Middle frontal gyrus (tissue), 1 donor: ENCODE data around the gene TMEM63C.
"Not testable (repeated sequence)": the region's sequence is repeated elsewhere in the genome, so short reads cannot be mapped to it uniquely, and the experiment has no call there.

Experiments
- DNase-seq: peaks from one replicate; pipeline ENCODE4 v3.0.0-alpha.2; 2015; ENCODE audit warnings: low spot score; ENCODE audit errors: extremely low spot score

The TMEM63C gene

DNA sequence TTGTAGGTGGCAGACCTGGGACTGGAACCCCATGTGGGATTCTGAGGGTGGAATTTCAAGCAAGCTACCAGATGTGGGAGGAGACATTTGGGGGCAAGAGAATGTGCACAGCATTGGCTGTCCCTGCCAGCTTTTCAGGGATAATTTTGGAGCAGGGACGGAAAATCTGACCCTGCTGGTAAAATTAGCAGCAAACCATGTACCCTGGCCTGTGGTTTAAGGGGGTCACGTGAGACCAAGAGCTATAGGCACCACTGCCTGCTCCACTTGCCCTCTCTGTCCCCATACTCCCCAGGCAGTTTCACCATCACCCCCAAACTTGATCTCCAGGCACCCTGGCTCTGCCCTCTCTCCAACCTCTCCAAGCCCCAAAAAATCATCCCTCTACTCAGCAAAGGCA lies 26.5 kb upstream of the TMEM63C start:
- DNase-seq = no peak

DNA sequence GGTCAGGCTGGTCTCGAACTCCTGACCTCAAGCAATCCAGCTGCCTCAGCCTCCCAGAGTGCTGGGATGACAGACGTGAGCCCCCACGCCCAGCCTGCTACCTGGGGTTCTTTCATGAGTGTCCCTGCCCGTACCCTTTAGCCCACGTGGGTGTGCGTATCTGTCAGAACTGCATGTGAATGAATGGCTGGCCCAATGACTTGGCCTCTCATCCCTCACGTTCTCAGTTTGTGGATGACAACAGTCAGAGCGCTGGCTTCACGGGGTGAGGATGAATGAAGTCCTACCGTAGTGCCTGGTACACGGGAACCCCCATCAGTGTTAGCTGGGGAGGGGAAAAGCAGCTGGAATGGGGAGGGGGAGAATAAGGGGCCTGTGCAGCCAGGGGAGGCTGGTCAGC lies 23.9 kb upstream of the TMEM63C start:
- no peak for DNase-seq

DNA sequence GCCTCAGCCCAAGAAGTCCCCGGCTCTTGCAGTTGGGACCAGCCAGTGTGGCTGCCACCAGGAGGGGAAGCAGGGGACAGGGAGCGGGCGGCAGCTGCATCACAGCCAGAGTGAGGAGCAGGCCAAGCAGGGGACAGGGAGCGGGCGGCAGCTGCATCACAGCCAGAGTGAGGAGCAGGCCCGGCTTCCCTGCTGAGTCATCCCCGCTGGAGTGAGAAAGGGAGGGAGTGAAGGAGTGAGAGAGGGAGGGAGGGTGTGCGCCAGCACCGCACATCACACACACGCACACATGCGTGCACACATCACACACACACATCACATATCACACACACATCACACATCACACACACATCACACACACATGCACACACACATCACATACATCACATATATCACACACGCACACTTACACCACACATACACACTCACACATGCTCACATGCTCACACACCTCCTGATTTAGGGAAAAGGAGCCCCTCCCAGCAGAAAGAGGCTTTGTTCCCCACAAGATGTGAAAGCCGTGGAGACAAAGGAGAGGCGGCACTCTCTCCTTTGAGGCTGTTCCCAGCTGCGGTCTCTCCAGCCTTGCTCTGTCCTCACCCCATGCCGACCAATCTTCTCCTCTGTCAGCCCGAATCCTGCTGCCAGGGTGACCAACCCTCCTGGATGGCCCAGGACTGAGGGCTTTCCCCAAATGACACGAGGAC lies 23.3 kb upstream of the TMEM63C start:
- peak; percentile 58 for DNase-seq

DNA sequence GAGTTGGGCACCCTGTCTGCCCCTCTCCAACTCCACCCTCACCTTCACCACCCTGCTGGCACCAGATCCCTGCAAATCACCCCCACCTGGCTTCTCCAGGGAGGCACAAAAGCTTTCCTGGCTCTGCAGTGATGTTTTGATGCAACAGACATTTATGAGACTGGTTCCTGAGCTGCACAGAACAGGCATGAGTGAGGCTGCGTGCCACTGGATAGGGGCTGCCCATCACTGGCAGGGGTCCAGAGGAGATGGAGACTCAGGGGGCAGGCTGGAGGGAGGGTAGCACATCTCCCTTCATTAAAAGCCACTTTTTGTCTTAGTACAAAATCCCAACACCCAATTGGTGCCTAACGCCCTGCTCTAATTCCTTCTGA lies 22.7 kb upstream of the TMEM63C start:
- no peak for DNase-seq

DNA sequence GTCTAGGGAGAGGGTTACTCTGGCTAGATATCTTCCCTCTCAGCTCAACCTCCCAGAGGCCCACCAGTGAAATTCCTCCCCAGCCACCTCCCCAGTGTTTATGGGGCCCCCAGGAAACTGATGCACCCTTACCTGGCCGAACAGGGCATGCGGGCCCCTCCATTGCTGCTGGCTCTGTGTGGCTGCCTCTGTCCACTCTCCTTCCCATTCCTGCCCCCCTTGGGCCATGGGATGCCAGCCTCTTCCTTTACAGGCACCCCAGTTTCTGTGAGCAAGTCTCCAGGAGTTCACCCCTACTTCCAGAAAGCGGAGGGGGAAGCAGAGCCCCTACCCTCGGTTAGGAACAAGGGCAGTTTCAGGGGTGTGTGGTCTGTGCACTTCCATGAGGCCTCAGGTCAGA lies 20.6 kb upstream of the TMEM63C start:
- no peak for DNase-seq

DNA sequence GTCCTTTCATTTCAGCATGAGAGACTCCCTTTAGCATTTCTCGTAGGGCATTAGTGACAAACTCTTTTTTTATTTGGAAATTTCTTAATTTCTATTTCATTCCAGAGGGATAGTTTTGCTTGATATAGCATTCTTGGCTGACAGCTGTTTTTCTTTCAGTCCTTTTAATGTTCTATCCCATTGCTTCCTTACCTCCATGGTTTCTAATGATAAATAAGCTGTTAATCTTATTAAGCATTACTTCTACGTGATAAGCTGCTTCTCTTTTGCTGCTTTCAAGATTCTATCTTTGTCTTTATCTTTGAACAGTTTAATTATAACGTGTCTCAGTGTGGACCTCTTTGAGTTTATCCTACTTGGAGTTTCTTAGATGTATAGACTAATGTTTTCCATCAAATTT lies 11.6 kb upstream of the TMEM63C start:
- no peak for DNase-seq

DNA sequence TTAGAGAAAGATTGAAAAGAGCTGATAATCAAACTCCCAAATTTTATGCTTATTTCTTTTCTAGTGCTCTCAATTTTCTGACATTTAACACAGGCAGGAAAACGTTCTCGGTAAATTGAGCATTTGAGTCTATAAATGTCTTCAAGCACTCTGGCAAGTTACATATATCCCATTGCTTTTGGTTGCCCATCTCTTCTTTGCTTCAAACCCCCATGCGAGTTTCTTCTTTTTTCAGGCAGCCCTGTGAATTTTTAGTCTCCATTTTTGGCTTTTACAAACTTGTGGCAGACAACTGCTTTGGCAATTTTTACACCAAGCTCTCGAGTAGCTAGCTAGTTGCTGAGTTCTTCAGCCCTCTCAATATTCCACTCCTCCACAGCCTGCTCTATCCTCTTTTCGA lies 8.7 kb upstream of the TMEM63C start:
- DNase-seq = no peak

DNA sequence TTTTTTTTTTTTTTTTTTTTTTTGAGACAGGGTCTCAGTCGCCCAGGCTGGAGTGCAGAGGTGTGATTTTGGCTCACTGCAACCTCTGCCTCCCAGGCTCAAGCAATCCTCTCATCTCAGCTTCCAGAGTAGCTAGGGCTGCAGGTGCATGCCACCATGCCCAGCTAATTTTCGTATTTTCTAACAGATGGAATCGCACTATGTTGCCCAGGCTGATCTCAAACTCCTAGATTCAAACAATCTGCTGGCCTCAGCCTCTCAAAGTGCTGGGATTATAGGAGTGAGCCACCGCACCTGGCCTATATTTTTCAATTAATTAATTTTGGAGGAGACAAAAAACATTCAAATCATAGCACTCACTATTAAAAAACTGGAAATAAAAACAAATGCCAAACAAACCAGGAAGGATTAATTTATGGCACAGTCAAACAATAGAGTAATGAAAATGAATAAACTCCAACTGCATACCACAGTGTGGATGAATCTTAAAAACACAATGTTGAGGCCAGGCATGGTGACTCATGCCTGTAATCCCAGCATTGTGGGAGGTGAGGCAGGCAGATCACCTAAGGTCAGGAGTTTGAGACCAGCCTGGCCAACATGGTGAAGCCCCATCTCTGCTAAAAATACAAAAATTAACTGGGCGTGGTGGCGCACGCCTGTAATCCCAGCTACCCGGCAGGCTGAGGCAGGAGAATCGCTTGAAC lies 7.5 kb upstream of the TMEM63C start:
- DNase-seq = not testable (repeated sequence)

DNA sequence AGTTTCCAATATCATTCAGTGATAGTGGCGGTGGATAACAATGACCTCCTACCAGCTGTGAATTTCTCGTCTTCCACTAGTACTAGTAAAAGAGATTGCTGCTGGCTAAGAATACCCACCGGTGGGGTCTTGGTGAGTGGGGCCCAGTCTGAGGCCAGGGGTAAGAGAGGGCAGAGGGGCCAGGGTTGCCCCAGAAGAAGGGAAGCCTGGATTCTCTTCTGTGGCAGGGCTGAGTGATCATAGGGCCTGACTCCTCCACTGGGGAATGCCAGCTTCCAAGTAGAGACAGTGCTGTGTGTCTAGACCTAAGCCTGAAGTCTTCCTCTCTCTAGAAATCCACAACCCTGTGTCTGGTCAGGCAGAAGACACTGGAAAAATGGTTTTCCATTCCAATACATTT lies 5.8 kb upstream of the TMEM63C start:
- DNase-seq = no peak

DNA sequence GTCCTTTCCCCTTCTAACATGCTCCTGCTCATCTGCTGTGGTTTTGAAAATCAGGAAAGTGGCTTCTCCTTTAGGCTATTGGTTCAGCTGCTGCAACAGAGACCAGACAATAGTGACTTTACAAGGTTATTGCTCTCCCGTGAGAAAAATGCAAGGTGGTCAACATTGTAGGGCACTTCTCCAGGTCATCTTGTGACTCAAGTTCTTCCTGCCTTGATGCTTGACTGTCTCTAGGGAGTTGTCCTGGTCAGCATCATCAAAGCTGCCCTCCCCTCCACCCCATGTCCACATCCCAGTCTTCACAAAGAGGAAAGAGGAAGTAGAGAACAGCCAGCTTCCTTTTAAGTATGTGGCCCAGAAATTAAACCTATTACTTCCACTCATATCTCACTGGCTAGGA lies 3.9 kb upstream of the TMEM63C start:
- no peak for DNase-seq

DNA sequence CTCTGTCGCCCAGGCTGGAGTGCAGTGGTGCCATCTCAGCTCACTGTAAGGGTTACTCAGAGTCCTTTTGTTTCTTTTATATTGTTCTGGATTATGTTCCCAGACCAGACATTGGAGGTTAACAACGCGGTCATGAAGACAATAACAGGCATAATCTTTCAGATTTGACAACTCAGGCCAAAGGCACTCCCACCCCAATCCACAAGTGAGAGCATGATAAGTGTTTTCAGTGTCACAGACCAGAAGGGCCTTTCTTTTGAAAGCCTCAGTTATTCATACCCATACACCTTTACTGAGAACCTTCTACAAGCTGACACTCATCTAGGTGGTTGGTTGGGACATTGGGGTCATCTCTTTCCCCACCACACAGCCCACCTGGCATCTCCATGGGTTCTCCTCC lies 2.9 kb upstream of the TMEM63C start:
- no peak for DNase-seq

DNA sequence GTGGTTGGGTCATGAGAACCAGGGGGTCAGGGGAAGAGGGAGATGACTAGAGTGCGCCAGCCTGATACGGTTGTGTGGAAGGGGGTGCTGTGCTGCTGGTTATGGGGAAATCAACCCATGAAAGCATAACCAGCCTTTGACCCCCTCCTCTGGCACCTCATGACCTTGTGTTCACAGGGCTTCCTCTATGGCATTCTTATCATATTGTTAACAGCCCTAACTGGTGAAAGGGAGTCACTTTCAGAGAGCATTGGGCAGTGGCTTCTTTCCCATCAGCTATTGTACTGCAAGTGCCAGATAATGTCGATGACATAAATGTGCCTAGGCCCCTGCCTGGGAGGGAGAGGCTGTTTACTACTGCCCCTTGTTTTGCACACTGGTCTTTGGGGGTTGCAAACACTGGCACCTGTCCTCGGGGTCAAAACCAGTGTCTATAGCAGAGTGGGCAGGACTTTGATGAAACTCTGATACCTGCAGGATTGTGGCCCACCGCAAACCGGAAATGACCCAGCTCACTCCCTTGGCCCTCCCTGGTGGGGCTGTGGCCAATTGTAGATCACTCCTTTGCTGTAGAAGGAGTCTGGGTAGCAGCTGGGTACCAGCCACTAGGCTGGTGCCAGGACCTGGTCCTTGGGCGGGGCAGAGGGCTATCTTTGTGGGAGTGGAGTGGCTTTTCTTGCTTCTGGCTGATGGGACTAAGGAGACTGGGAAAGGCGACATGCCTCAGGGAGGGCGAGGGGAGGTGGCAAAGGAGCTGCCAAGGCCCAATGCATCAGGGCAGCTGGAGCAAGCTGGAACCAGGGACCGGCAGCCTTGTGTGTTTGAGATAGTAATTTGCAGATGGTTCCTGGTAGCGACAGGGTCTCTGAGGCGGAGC lies 634 bp upstream of the TMEM63C start:
- DNase-seq = no peak

DNA sequence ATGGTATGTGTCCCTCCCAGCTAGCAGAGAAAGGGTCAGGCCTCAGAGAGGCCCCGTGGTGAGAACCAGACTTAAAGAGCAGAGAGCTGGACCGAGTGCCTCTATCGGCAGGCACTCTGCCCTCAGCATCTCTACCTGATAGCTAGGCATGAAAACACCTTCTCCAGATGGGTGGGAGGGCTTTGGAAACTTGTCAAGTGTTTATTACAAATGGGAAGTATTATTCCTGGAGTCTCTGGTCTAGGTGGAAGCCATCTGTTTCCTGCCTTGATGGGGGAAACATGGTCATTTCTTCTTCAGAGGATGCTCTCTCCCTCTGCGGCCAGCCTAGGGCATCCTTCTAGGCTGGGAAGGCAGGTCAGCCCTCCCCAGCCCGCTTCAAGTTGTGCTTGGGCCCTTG lies 2.3 kb downstream of the TMEM63C start:
- no peak for DNase-seq

DNA sequence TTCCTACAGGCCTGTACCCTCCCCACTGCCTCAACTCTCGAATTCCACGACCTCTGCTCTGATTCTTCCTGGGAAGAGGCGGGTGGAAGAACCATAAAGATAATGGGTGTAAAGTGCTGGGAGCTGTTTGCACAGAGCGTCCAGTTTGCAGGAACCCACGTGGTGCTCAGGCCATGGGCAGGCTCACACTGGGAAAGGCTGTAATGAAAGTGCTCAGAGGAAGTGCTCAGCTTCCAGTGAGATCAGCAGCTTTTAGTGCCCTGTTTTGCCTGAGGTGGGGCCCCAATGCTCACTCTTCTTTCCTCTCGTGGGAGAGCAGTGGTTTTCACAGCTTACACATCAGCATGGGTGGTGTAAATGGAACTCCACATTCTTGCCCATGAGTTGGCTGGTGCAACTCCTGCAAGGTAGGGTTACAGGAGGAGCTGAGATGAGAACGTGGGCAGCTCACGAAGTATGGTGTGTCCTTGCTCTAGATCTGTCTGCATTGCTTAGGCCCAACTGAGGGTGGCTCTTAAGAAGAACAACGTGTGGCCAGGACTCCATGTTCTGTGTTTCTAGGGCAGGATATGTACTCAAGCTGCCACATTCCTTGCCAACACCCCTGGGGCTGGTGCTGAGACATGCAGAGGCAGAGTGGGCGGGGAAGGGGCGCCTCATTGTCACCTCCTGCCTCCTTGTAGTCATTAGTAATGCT lies 2.9 kb downstream of the TMEM63C start:
- no peak for DNase-seq

DNA sequence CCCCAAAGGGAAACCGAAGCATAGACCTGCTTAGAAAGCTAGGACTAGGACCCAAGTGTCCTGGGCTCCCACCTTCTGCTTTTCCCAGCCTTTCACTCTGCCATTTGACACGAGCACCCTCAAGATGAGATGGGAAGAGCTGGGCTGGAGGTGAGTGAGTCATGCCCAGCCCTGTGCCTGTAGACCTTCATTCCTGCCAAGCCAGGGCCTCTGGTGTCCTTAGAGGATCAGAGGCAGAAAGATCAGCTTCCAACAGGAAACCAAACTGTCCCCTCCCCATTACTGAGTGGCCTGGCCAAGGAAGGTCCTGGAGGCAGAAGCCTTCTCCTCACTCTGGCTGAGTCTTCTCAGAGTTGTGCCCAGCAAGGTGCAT lies 3.5 kb downstream of the TMEM63C start:
- no peak for DNase-seq

DNA sequence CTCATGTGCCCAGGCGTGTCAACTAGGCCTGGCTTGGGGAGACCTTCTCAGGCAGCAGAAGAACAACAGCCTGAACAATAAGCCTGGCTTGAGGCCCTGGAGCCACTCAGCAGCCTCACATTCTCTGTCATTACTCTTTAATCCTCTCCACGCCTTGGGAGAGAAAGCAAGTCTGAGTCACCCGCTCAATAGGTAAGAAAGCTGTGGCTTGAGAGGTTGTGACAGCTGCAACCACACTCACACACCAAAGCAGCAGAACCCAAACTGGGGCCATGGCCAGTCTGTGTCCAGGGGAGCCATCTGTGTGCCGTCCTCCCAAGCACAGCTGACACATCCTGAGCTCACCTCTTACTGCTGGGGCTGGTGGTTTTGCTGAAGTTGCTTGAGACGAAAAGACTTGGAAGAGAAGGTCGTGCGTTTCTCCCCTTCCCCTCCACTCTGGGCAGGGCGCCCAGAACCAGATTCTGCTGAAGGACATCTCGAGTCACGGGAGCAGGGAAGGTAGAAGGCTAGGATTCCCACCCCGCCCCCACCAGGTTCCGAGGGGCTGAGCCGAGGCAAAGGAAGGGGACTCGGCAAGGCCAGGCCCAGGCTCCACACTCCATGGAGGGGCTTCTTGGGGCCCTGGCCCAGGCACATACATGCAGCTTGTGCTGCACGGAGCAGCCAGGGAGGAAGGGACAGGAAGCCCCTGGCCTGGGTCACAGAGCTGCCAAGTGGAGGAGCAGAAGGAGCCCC lies 5.5 kb downstream of the TMEM63C start:
- DNase-seq = no peak

DNA sequence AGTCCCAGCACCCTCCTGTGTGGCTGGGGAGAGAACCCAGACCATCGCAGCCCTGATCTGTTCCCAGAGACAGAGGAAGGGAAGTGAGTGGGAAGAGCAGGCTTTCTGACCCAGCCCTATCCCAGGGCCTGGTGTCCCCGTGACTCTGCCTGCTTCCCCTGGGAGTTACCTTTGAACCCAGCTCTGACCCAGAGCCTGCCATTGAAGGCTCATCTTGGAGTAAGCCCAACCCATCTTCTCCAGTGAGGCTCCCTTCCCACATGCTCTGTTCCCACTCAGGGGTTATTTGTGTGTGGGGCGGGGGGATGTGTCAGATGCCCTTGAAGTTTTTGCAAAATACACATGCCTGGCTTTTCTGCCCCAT lies 6.0 kb downstream of the TMEM63C start:
- DNase-seq = no peak

DNA sequence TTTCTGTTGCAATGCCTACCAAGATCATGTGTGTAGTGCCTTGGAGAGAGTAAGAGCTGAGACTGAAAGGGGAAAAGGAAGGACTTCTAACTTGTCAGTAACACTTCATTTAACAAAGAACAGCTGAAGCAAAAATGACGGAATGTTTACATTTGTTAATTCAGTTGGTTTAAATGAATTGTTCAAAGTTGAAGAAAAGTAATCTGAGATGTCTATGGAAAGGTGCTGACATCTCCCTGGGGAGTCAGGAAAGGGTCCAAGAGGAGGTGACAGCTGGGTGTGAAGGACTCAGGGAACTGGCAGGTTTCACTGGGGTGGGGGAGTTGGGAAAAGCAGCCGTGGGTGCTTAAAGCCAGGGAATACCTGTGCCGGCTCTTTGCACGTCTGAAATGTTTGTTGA lies 7.9 kb downstream of the TMEM63C start:
- DNase-seq = no peak

DNA sequence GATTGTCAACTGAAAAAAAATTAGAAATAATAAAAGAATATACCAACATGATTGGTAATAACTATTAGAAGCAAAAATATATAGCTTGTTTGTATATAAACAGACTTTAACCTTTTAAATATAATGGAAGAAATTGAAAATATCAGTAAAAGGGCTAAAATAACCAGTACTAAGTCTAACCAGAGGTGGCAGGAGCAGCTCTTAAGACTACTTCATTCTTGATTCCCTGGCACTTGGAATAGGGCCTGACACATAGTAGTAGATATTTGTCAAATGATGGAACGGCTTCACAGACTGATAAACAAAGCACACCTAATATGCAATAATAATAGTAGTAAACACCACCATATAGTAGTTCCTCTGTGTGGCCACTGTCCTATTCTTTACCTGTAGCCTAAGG lies 9.4 kb downstream of the TMEM63C start:
- DNase-seq = no peak

DNA sequence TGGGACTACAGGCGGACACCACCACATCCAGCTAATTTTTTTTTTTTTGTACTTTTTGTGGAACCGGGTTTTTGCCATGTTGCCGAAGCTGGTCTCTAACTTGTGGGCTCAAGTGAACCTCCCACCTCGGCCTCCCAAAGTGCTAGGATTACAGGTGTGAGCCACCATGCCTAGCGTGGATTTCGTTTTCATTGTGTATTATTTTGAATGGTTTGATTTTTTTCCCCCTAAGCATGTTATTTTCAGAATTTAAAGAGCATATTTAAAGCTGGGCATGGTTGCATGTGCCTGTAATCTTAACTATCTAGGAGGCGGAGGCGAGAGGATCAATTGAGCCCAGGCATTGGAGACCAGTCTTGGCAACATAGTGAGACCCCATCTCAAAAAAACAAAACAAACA lies 13.1 kb downstream of the TMEM63C start:
- DNase-seq = no peak

DNA sequence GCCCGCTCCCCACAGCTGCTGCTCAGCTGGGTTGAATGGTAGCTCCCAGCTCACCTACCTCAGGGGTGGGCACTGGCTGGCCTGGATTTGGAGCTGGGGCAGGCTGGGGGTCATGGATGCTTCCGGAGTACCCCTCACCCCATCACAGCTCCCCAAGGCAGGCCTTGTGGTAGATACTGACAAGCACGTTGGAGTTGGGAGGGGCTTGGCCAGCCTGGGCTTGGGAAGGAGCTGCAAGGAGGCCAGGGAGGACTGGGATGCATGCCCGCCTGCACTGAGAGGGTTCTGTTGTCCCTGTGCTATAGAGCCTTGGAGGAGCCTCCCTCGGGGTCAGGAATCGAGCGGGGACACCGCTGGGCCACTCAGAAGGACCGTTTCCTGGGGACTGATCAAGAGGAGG lies 14.2 kb downstream of the TMEM63C start:
- no peak for DNase-seq
